ENCODE data around the gene SETDB2. TPM values are rescaled to one million over a fixed set of nuclear protein-coding genes. Genes with fewer than 3 reads are reported as not detected.

SETDB2 gene
- total RNA-seq, 1 experiment from 2014 or later: 6.4 TPM

GRCh38 chr13:49412749-49413148, 31.3 kb upstream of the SETDB2 start:
- no peak overlapping the region for H3K27ac ChIP-seq
- no peak overlapping the region for H3K4me3 ChIP-seq
- DNase-seq (ENCODE audit: low read depth in 1 of 2, low spot score in 2 of 2): no peak
- no peaks in the 10 kb centered on the region for H3K4me1 ChIP-seq (replicated peaks)
- H3K36me3 ChIP-seq: no peaks in the 10 kb centered on the region
- no peaks in the 10 kb centered on the region for H3K9me3 ChIP-seq (replicated peaks)
- H3K27me3 ChIP-seq (replicated peaks): no peaks in the 10 kb centered on the region

- Histone ChIP-seq H3K9me3 (replicated peaks) (no peaks in the 10 kb centered on the region), H3K27ac (no peak overlapping the region), H3K36me3 (no peaks in the 10 kb centered on the region), H3K4me1 (replicated peaks) (no peaks in the 10 kb centered on the region), H3K27me3 (replicated peaks) (no peaks in the 10 kb centered on the region), H3K4me3 (no peak overlapping the region)
- DNase-seq (ENCODE audit: low read depth in 1 of 2, low spot score in 2 of 2): no peak
These were observed 26.9 kb upstream of the SETDB2 start for GRCh38 chr13:49417161-49417560.

- H3K36me3 ChIP-seq: no peaks in the 10 kb centered on the region
- DNase-seq (ENCODE audit: low read depth in 1 of 2, low spot score in 2 of 2): no peak
- H3K4me3 ChIP-seq: no peak overlapping the region
- no peaks in the 10 kb centered on the region for H3K9me3 ChIP-seq (replicated peaks)
- H3K27ac ChIP-seq: no peak overlapping the region
- H3K27me3 ChIP-seq (replicated peaks): no peaks in the 10 kb centered on the region
- no peaks in the 10 kb centered on the region for H3K4me1 ChIP-seq (replicated peaks)
These were observed 25.9 kb upstream of the SETDB2 start for GRCh38 chr13:49418206-49418605.

- Histone ChIP-seq H3K4me3 (no peak overlapping the region), H3K27me3 (replicated peaks) (no peaks in the 10 kb centered on the region), H3K9me3 (replicated peaks) (no peaks in the 10 kb centered on the region), H3K27ac (no peak overlapping the region), H3K4me1 (replicated peaks) (no peaks in the 10 kb centered on the region), H3K36me3 (no peaks in the 10 kb centered on the region)
- no peak for DNase-seq (ENCODE audit: low read depth in 1 of 2, low spot score in 2 of 2)
These were observed 24.8 kb upstream of the SETDB2 start for GRCh38 chr13:49419276-49419675.

- Histone ChIP-seq H3K4me3 (no peak overlapping the region), H3K27me3 (replicated peaks) (no peaks in the 10 kb centered on the region)
- peak in 1 of 2 experiments; percentile 14 for DNase-seq (ENCODE audit: low read depth in 1 of 2, low spot score in 2 of 2)
These were observed 22.7 kb upstream of the SETDB2 start for GRCh38 chr13:49421391-49421790.

GRCh38 chr13:49424011-49424560, 20.0 kb upstream of the SETDB2 start:
- no peak overlapping the region for H3K27ac ChIP-seq
- H3K4me3 ChIP-seq: no peak overlapping the region
- H3K36me3 ChIP-seq: no peaks in the 10 kb centered on the region
- DNase-seq (ENCODE audit: low read depth in 1 of 2, low spot score in 2 of 2): no peak
- H3K27me3 ChIP-seq (replicated peaks): no peaks in the 10 kb centered on the region
- no peaks in the 10 kb centered on the region for H3K9me3 ChIP-seq (replicated peaks)
- H3K4me1 ChIP-seq (replicated peaks): no peaks in the 10 kb centered on the region

More at GRCh38 chr13:49421391-49421790, 22.7 kb upstream of the SETDB2 start:
- Histone ChIP-seq H3K4me1 (replicated peaks) (no peaks in the 10 kb centered on the region), H3K9me3 (replicated peaks) (no peaks in the 10 kb centered on the region), H3K27ac (no peak overlapping the region), H3K36me3 (no peaks in the 10 kb centered on the region)

GRCh38 chr13:49428041-49428763, 15.9 kb upstream of the SETDB2 start:
- Histone ChIP-seq H3K4me3 (no peak overlapping the region), H3K4me1 (replicated peaks) (no peaks in the 10 kb centered on the region), H3K27ac (no peak overlapping the region), H3K36me3 (no peaks in the 10 kb centered on the region), H3K9me3 (replicated peaks) (no peaks in the 10 kb centered on the region), H3K27me3 (replicated peaks) (no peaks in the 10 kb centered on the region)
- DNase-seq (ENCODE audit: low read depth in 1 of 2, low spot score in 2 of 2): no peak

GRCh38 chr13:49429121-49429520, 15.0 kb upstream of the SETDB2 start:
- Histone ChIP-seq H3K4me1 (replicated peaks) (no peaks in the 10 kb centered on the region), H3K4me3 (no peak overlapping the region), H3K9me3 (replicated peaks) (no peaks in the 10 kb centered on the region), H3K27me3 (replicated peaks) (no peaks in the 10 kb centered on the region), H3K27ac (no peak overlapping the region), H3K36me3 (no peaks in the 10 kb centered on the region)
- no peak for DNase-seq (ENCODE audit: low read depth in 1 of 2, low spot score in 2 of 2)

- no peaks in the 10 kb centered on the region for H3K9me3 ChIP-seq (replicated peaks)
- no peaks in the 10 kb centered on the region for H3K4me1 ChIP-seq (replicated peaks)
- no peaks in the 10 kb centered on the region for H3K27me3 ChIP-seq (replicated peaks)
- H3K27ac ChIP-seq: no peak overlapping the region
- DNase-seq (ENCODE audit: low read depth in 1 of 2, low spot score in 2 of 2): no peak
- H3K4me3 ChIP-seq: no peak overlapping the region
- no peaks in the 10 kb centered on the region for H3K36me3 ChIP-seq
These were observed 8.1 kb upstream of the SETDB2 start for GRCh38 chr13:49435992-49436391.

GRCh38 chr13:49436890-49437289, 7.2 kb upstream of the SETDB2 start:
- DNase-seq (ENCODE audit: low read depth in 1 of 2, low spot score in 2 of 2): peak in 1 of 2 experiments; percentile 22
- H3K27me3 ChIP-seq (replicated peaks): no peaks in the 10 kb centered on the region
- peaks cover 3% of the 10 kb centered on the region for H3K4me1 ChIP-seq (replicated peaks)
- H3K36me3 ChIP-seq: no peaks in the 10 kb centered on the region
- H3K4me3 ChIP-seq: no peak overlapping the region
- H3K27ac ChIP-seq: no peak overlapping the region
- no peaks in the 10 kb centered on the region for H3K9me3 ChIP-seq (replicated peaks)

- DNase-seq (ENCODE audit: low read depth in 1 of 2, low spot score in 2 of 2): no peak
- no peak overlapping the region for H3K4me3 ChIP-seq
- no peaks in the 10 kb centered on the region for H3K36me3 ChIP-seq
- H3K4me1 ChIP-seq (replicated peaks): peaks cover 8% of the 10 kb centered on the region
- no peaks in the 10 kb centered on the region for H3K27me3 ChIP-seq (replicated peaks)
- no peak overlapping the region for H3K27ac ChIP-seq
- no peaks in the 10 kb centered on the region for H3K9me3 ChIP-seq (replicated peaks)
These were observed 6.4 kb upstream of the SETDB2 start for GRCh38 chr13:49437705-49438104.

- H3K4me1 ChIP-seq (replicated peaks): peaks cover 8% of the 10 kb centered on the region
- DNase-seq (ENCODE audit: low read depth in 1 of 2, low spot score in 2 of 2): no peak
- no peaks in the 10 kb centered on the region for H3K27me3 ChIP-seq (replicated peaks)
- H3K36me3 ChIP-seq: no peaks in the 10 kb centered on the region
- H3K9me3 ChIP-seq (replicated peaks): no peaks in the 10 kb centered on the region
- H3K4me3 ChIP-seq: no peak overlapping the region
- no peak overlapping the region for H3K27ac ChIP-seq
These were observed 4.5 kb upstream of the SETDB2 start for GRCh38 chr13:49439609-49440008.

- no peak for DNase-seq (ENCODE audit: low read depth in 1 of 2, low spot score in 2 of 2)
- H3K27ac ChIP-seq: no peak overlapping the region
- H3K36me3 ChIP-seq: no peaks in the 10 kb centered on the region
- H3K9me3 ChIP-seq (replicated peaks): no peaks in the 10 kb centered on the region
- no peak overlapping the region for H3K4me3 ChIP-seq
- no peaks in the 10 kb centered on the region for H3K27me3 ChIP-seq (replicated peaks)
- peaks cover 15% of the 10 kb centered on the region for H3K4me1 ChIP-seq (replicated peaks)
These were observed 2.8 kb upstream of the SETDB2 start for GRCh38 chr13:49441312-49441711.

GRCh38 chr13:49441846-49442245, 2.2 kb upstream of the SETDB2 start:
- H3K9me3 ChIP-seq (replicated peaks): no peaks in the 10 kb centered on the region
- H3K27me3 ChIP-seq (replicated peaks): no peaks in the 10 kb centered on the region
- H3K27ac ChIP-seq: no peak overlapping the region
- H3K4me3 ChIP-seq: no peak overlapping the region
- no peak for DNase-seq (ENCODE audit: low read depth in 1 of 2, low spot score in 2 of 2)
- no peaks in the 10 kb centered on the region for H3K36me3 ChIP-seq
- peaks cover 15% of the 10 kb centered on the region for H3K4me1 ChIP-seq (replicated peaks)

- Histone ChIP-seq H3K4me1 (replicated peaks) (peaks cover 15% of the 10 kb centered on the region), H3K4me3 (peak overlapping the region; percentile 52), H3K27me3 (replicated peaks) (no peaks in the 10 kb centered on the region), H3K36me3 (no peaks in the 10 kb centered on the region), H3K27ac (peak overlapping the region; percentile 71), H3K9me3 (replicated peaks) (no peaks in the 10 kb centered on the region)
- no peak for DNase-seq (ENCODE audit: low read depth in 1 of 2, low spot score in 2 of 2)
These were observed 744 bp upstream of the SETDB2 start for GRCh38 chr13:49443357-49443703.

Data from SJSA1 (cell line).